Stimulated activated CD8-positive, alpha-beta memory T cell treated with anti-CD3 and anti-CD28 coated beads, Interleukin-15, amount 100 ng/mL, for 24 hours (primary cell): ENCODE data around the gene GPATCH3.

ENCODE experiments used
- DNase-seq: peaks from one replicate; pipeline ENCODE4 v3.0.0-alpha.2; 2020; ENCODE audit warnings: low read depth

The GPATCH3 gene

GRCh38 chr1:26844424-26845196 is 55.7 kb downstream of the GPATCH3 start:
- DNase-seq: no peak
